WTC11 (cell line): ENCODE results near the gene CDCA4. TPM values are rescaled to one million over a fixed set of nuclear protein-coding genes. Genes with fewer than 3 reads are reported as not detected.

Experiments used
- ATAC-seq: fragments of 200-7000 bp; cut with Tn5 transposase; 2 replicates; pipeline ENCODE4 v1.10.0; 2021; ENCODE audit warnings: mild to moderate bottlenecking, moderate library complexity
- CTCF ChIA-PET: fragments of 300-600 bp; sonication (Branson Sonifier 250); formaldehyde crosslinking; loops from one replicate; lab custom pipeline; 2021; ENCODE audit warnings: antibody characterized with exemption; lab: Charles Lee
- POLR2A ChIA-PET: fragments of 350-600 bp; sonication (Branson Sonifier 250); formaldehyde crosslinking; loops from one replicate; lab custom pipeline; 2021; ENCODE audit warnings: antibody characterized with exemption; lab: Charles Lee
- DNase-seq: peaks from one replicate; pipeline ENCODE4 v3.0.0; 2021; ENCODE audit warnings: low spot score
- H3K27ac Mint-ChIP-seq: 2 replicates; pipeline ENCODE4 v1.8.0; 2021; ENCODE audit warnings: mixed read lengths
- H3K27me3 Mint-ChIP-seq: 2 replicates; pipeline ENCODE4 v1.8.0; 2021; ENCODE audit warnings: low read depth, mild to moderate bottlenecking, moderate library complexity, mixed read lengths
- H3K36me3 Mint-ChIP-seq: 2 replicates; pipeline ENCODE4 v1.8.0; 2021; ENCODE audit warnings: mixed read lengths
- H3K4me1 Mint-ChIP-seq: 2 replicates; pipeline ENCODE4 v1.8.0; 2022; ENCODE audit warnings: mixed read lengths
- H3K4me3 Mint-ChIP-seq: 2 replicates; pipeline ENCODE4 v1.8.0; 2021; ENCODE audit warnings: mild to moderate bottlenecking, moderate library complexity, mixed read lengths
- H3K9me3 Mint-ChIP-seq: 2 replicates; pipeline ENCODE4 v1.8.0; 2021; ENCODE audit warnings: mixed read lengths
- EMX1 ChIP-seq: fragments of 250-450 bp; sonication (Bioruptor Pico); IDR thresholded peaks from 2 replicates; pipeline ENCODE4 v1.8.0; 2021; ENCODE audit warnings: mild to moderate bottlenecking
- FOXJ3 ChIP-seq: sonication (generic); formaldehyde crosslinking; IDR thresholded peaks from 2 replicates; pipeline ENCODE4 v1.9.0; 2021; ENCODE audit warnings: missing genetic modification reagents, mild to moderate bottlenecking, borderline replicate concordance
- FOXK1 ChIP-seq: sonication (generic); formaldehyde crosslinking; IDR thresholded peaks from 2 replicates; pipeline ENCODE4 v1.8.0; 2022; ENCODE audit warnings: mild to moderate bottlenecking, moderate library complexity, missing genetic modification reagents
- GRHL2 ChIP-seq: fragments of 250-450 bp; sonication (Bioruptor Pico); IDR thresholded peaks from 2 replicates; pipeline ENCODE4 v1.8.0; 2022; ENCODE audit warnings: mild to moderate bottlenecking, moderate library complexity; ENCODE audit not compliant: insufficient replicate concordance, severe bottlenecking
- NR1H2 ChIP-seq: sonication (generic); formaldehyde crosslinking; IDR thresholded peaks from 2 replicates; pipeline ENCODE4 v1.9.0; 2021; ENCODE audit warnings: mild to moderate bottlenecking, moderate library complexity, missing genetic modification reagents
- PRRX2 ChIP-seq: fragments of 250-450 bp; sonication (Bioruptor Pico); IDR thresholded peaks from 2 replicates; pipeline ENCODE4 v1.8.0; 2021; ENCODE audit warnings: mild to moderate bottlenecking
- RELA ChIP-seq: sonication (generic); formaldehyde crosslinking; IDR thresholded peaks from 2 replicates; pipeline ENCODE4 v1.8.1; 2022; ENCODE audit warnings: missing genetic modification reagents, mild to moderate bottlenecking, borderline replicate concordance
- ZBTB21 ChIP-seq: sonication (generic); formaldehyde crosslinking; IDR thresholded peaks from 2 replicates; pipeline ENCODE4 v1.8.1; 2023; ENCODE audit warnings: mild to moderate bottlenecking, missing genetic modification reagents, borderline replicate concordance
- ZNF232 ChIP-seq: sonication (generic); formaldehyde crosslinking; IDR thresholded peaks from 2 replicates; pipeline ENCODE4 v1.8.0; 2022; ENCODE audit warnings: mild to moderate bottlenecking, missing genetic modification reagents
- ZNF396 ChIP-seq: fragments of 250-450 bp; sonication (Bioruptor Pico); IDR thresholded peaks from 2 replicates; pipeline ENCODE4 v1.8.0; 2021; ENCODE audit warnings: mild to moderate bottlenecking, moderate library complexity, borderline replicate concordance
- ZNF671 ChIP-seq: fragments of 250-450 bp; sonication (Bioruptor Pico); IDR thresholded peaks from 2 replicates; pipeline ENCODE4 v1.8.0; 2021; ENCODE audit warnings: mild to moderate bottlenecking
- total RNA-seq: library from RNA; stranded (reverse); gene quantifications from 3 replicates; pipeline ENCODE4 v1.2.3, GENCODE V29; 2021
- TF ChIP-seq, protein P1 (sequence below): fragments of 250-450 bp; sonication (Bioruptor Pico); IDR thresholded peaks from 2 replicates; pipeline ENCODE4 v1.9.0; 2021; ENCODE audit warnings: moderate library complexity, mild to moderate bottlenecking, inconsistent platforms, borderline replicate concordance
- TF ChIP-seq, protein P2 (sequence below): sonication (generic); formaldehyde crosslinking; IDR thresholded peaks from 2 replicates; pipeline ENCODE4 v1.8.0; 2023; ENCODE audit warnings: missing genetic modification reagents
- TF ChIP-seq, protein P3 (sequence below): sonication (generic); formaldehyde crosslinking; IDR thresholded peaks from 2 replicates; pipeline ENCODE4 v1.8.1; 2022; ENCODE audit warnings: mild to moderate bottlenecking, missing genetic modification reagents, moderate library complexity, borderline replicate concordance
- TF ChIP-seq, protein P4 (sequence below): sonication (generic); formaldehyde crosslinking; conservative IDR thresholded peaks from 2 replicates; pipeline ENCODE4 v1.8.1; 2023; ENCODE audit warnings: mild to moderate bottlenecking, low read depth, missing genetic modification reagents, moderate library complexity
- TF ChIP-seq, protein P5 (sequence below): sonication (generic); formaldehyde crosslinking; IDR thresholded peaks from 2 replicates; pipeline ENCODE4 v1.8.1; 2023; ENCODE audit warnings: mild to moderate bottlenecking, missing genetic modification reagents, borderline replicate concordance
- TF ChIP-seq, protein P6 (sequence below): sonication (generic); formaldehyde crosslinking; IDR thresholded peaks from 2 replicates; pipeline ENCODE4 v1.8.1; 2023; ENCODE audit warnings: mild to moderate bottlenecking, moderate library complexity, missing genetic modification reagents

The CDCA4 gene
- total RNA-seq, 1 experiment from 2014 or later, result 63.3 TPM

DNA sequence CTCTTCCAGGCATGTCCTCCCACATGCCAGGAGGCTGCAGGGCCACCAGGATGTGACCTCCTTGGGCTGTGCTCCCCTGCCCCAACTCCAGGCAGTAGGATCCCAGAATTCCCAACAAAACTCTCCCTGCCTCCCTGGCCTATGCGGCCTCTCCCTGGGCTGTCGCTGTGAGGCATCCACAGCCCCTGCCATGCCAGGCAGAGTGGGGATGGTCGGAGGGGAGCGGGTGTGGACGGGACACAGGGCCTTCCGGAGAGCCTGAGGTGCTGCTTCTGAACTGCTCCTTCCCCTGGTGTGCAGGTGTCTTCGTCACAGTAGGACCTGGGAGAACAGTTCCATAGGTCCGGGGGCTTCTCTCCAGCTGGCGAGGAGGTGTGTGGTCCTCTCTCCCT, 26.0 kb upstream of the CDCA4 start:
- POLR2A ChIA-PET, result no interaction called here
- no peak for TF ChIP-seq GRHL2 (CRISPR knock-in tag)
- no peak for TF ChIP-seq PRRX2 (CRISPR knock-in tag)
- TF ChIP-seq FOXJ3 (CRISPR knock-in tag), result no peak
- TF ChIP-seq, protein P1, sequence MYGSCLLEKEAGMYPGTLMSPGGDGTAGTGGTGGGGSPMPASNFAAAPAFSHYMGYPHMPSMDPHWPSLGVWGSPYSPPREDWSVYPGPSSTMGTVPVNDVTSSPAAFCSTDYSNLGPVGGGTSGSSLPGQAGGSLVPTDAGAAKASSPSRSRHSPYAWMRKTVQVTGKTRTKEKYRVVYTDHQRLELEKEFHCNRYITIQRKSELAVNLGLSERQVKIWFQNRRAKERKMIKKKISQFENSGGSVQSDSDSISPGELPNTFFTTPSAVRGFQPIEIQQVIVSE (CRISPR knock-in tag), result no peak
- TF ChIP-seq, protein P2, sequence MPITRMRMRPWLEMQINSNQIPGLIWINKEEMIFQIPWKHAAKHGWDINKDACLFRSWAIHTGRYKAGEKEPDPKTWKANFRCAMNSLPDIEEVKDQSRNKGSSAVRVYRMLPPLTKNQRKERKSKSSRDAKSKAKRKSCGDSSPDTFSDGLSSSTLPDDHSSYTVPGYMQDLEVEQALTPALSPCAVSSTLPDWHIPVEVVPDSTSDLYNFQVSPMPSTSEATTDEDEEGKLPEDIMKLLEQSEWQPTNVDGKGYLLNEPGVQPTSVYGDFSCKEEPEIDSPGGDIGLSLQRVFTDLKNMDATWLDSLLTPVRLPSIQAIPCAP, result no peak
- TF ChIP-seq, protein P3, sequence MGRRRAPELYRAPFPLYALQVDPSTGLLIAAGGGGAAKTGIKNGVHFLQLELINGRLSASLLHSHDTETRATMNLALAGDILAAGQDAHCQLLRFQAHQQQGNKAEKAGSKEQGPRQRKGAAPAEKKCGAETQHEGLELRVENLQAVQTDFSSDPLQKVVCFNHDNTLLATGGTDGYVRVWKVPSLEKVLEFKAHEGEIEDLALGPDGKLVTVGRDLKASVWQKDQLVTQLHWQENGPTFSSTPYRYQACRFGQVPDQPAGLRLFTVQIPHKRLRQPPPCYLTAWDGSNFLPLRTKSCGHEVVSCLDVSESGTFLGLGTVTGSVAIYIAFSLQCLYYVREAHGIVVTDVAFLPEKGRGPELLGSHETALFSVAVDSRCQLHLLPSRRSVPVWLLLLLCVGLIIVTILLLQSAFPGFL (CRISPR knock-in tag), result no peak
- TF ChIP-seq ZNF671 (CRISPR knock-in tag), result no peak
- TF ChIP-seq, protein P4, sequence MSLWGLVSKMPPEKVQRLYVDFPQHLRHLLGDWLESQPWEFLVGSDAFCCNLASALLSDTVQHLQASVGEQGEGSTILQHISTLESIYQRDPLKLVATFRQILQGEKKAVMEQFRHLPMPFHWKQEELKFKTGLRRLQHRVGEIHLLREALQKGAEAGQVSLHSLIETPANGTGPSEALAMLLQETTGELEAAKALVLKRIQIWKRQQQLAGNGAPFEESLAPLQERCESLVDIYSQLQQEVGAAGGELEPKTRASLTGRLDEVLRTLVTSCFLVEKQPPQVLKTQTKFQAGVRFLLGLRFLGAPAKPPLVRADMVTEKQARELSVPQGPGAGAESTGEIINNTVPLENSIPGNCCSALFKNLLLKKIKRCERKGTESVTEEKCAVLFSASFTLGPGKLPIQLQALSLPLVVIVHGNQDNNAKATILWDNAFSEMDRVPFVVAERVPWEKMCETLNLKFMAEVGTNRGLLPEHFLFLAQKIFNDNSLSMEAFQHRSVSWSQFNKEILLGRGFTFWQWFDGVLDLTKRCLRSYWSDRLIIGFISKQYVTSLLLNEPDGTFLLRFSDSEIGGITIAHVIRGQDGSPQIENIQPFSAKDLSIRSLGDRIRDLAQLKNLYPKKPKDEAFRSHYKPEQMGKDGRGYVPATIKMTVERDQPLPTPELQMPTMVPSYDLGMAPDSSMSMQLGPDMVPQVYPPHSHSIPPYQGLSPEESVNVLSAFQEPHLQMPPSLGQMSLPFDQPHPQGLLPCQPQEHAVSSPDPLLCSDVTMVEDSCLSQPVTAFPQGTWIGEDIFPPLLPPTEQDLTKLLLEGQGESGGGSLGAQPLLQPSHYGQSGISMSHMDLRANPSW, result no peak
- no peak for TF ChIP-seq ZNF232 (CRISPR knock-in tag)
- TF ChIP-seq RELA (CRISPR knock-in tag), result no peak
- TF ChIP-seq, protein P5, sequence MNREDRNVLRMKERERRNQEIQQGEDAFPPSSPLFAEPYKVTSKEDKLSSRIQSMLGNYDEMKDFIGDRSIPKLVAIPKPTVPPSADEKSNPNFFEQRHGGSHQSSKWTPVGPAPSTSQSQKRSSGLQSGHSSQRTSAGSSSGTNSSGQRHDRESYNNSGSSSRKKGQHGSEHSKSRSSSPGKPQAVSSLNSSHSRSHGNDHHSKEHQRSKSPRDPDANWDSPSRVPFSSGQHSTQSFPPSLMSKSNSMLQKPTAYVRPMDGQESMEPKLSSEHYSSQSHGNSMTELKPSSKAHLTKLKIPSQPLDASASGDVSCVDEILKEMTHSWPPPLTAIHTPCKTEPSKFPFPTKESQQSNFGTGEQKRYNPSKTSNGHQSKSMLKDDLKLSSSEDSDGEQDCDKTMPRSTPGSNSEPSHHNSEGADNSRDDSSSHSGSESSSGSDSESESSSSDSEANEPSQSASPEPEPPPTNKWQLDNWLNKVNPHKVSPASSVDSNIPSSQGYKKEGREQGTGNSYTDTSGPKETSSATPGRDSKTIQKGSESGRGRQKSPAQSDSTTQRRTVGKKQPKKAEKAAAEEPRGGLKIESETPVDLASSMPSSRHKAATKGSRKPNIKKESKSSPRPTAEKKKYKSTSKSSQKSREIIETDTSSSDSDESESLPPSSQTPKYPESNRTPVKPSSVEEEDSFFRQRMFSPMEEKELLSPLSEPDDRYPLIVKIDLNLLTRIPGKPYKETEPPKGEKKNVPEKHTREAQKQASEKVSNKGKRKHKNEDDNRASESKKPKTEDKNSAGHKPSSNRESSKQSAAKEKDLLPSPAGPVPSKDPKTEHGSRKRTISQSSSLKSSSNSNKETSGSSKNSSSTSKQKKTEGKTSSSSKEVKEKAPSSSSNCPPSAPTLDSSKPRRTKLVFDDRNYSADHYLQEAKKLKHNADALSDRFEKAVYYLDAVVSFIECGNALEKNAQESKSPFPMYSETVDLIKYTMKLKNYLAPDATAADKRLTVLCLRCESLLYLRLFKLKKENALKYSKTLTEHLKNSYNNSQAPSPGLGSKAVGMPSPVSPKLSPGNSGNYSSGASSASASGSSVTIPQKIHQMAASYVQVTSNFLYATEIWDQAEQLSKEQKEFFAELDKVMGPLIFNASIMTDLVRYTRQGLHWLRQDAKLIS (CRISPR knock-in tag), result no peak
- no peak for TF ChIP-seq ZBTB21
- TF ChIP-seq NR1H2 (CRISPR knock-in tag), result no peak
- no peak for TF ChIP-seq ZNF396 (CRISPR knock-in tag)
- TF ChIP-seq, protein P6, sequence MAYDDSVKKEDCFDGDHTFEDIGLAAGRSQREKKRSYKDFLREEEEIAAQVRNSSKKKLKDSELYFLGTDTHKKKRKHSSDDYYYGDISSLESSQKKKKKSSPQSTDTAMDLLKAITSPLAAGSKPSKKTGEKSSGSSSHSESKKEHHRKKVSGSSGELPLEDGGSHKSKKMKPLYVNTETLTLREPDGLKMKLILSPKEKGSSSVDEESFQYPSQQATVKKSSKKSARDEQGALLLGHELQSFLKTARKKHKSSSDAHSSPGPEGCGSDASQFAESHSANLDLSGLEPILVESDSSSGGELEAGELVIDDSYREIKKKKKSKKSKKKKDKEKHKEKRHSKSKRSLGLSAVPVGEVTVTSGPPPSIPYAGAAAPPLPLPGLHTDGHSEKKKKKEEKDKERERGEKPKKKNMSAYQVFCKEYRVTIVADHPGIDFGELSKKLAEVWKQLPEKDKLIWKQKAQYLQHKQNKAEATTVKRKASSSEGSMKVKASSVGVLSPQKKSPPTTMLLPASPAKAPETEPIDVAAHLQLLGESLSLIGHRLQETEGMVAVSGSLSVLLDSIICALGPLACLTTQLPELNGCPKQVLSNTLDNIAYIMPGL (CRISPR knock-in tag), result no peak
- no peak for TF ChIP-seq FOXK1 (CRISPR knock-in tag)
- no peak for TF ChIP-seq EMX1 (CRISPR knock-in tag)
- no peaks in the 10 kb centered on the region for H3K9me3 Mint-ChIP-seq
- H3K27ac Mint-ChIP-seq, result no peak overlapping the region
- no peaks in the 10 kb centered on the region for H3K36me3 Mint-ChIP-seq
- CTCF ChIA-PET, result interaction anchor here (0.9 to 5.1 kb wide), 18 partner anchors 8 to 220 kb away, joined by 3 to 56 read pairs (median 8); partner anchors contain the start of genes CDCA4 and CLBA1
- H3K4me3 Mint-ChIP-seq, result no peak overlapping the region
- ATAC-seq, result no peak
- DNase-seq, result no peak
- no peaks in the 10 kb centered on the region for H3K4me1 Mint-ChIP-seq
- H3K27me3 Mint-ChIP-seq, result peaks cover 23% of the 10 kb centered on the region
